HEK293 (cell line): ENCODE measurements around the gene AURKAIP1.
"Not testable (repeated sequence)": the region's sequence is repeated elsewhere in the genome, so short reads cannot be mapped to it uniquely, and the experiment has no call there.

Experiments
- CTCF ChIA-PET: fragments of 350-600 bp; formaldehyde crosslinking; extraction: SDS; loops from one replicate; lab custom pipeline; 2021; ENCODE audit warnings: antibody characterized with exemption; lab: Yijun Ruan, JAX
- POLR2A ChIA-PET: fragments of 300-600 bp; formaldehyde crosslinking; extraction: SDS; loops from one replicate; lab custom pipeline; 2020; ENCODE audit warnings: antibody characterized with exemption, inconsistent platforms; lab: Yijun Ruan, JAX
- H3K27ac ChIP-seq: fragments of 200-500 bp; sonication (Bioruptor generic); 2 replicates; pipeline ENCODE4 v1.5.1; 2014; ENCODE audit warnings: low read depth, low read length, control low read depth, inconsistent platforms; ENCODE audit errors: extremely low read depth
- H3K36me3 ChIP-seq, 2 experiments: fragments of 200-500 bp in 1 of 2; sonication (Bioruptor generic) in 1 of 2; 1 replicate in 1 of 2; 2 replicates in 1 of 2; pipeline ENCODE4 v1.5.1; 2014 to 2017; ENCODE audit warnings: inconsistent platforms in 2 of 2, low read length in 2 of 2; ENCODE audit not compliant: control insufficient read depth in 2 of 2, insufficient read depth in 1 of 2
- H3K4me1 ChIP-seq: fragments of 200-500 bp; sonication (Bioruptor generic); 2 replicates; pipeline ENCODE4 v1.5.1; 2014; ENCODE audit warnings: mild to moderate bottlenecking, low read length, inconsistent platforms; ENCODE audit not compliant: control insufficient read depth, insufficient read depth
- H3K4me3 ChIP-seq: 2 replicates; pipeline ENCODE4 v1.5.1; 2011; ENCODE audit warnings: low read depth, mild to moderate bottlenecking, control low read depth, low read length, moderate library complexity
- H3K9me3 ChIP-seq: fragments of 200-500 bp; sonication (Bioruptor generic); 2 replicates; pipeline ENCODE4 v1.5.1; 2014; ENCODE audit warnings: low read depth, low read length, inconsistent platforms; ENCODE audit not compliant: control insufficient read depth, insufficient read depth
- BCL11A ChIP-seq: fragments of 450-650 bp; formaldehyde crosslinking; IDR thresholded peaks from 2 replicates; pipeline ENCODE4 v1.5.1; 2016; ENCODE audit warnings: low read depth, missing biosample characterization, missing genetic modification characterization
- CTCF ChIP-seq: fragments of 450-650 bp; formaldehyde crosslinking; IDR thresholded peaks from 2 replicates; pipeline ENCODE4 v1.5.1; 2016; ENCODE audit warnings: missing biosample characterization, missing genetic modification characterization
- EGR2 ChIP-seq: fragments of 450-650 bp; formaldehyde crosslinking; IDR thresholded peaks from 2 replicates; pipeline ENCODE4 v1.5.1; 2016; ENCODE audit warnings: low read depth, missing biosample characterization, missing genetic modification characterization
- HOXA7 ChIP-seq: sonication (generic); formaldehyde crosslinking; IDR thresholded peaks from 2 replicates; pipeline ENCODE4 v1.8.1; 2022; ENCODE audit warnings: missing genetic modification reagents, borderline replicate concordance
- TSHZ1 ChIP-seq: fragments of 450-650 bp; formaldehyde crosslinking; IDR thresholded peaks from 2 replicates; pipeline ENCODE4 v1.5.1; 2016; ENCODE audit warnings: missing biosample characterization, missing genetic modification characterization, borderline replicate concordance
- ZNF138 ChIP-seq: fragments of 450-650 bp; formaldehyde crosslinking; IDR thresholded peaks from 2 replicates; pipeline ENCODE4 v1.5.1; 2016; ENCODE audit warnings: missing biosample characterization, missing genetic modification characterization, borderline replicate concordance
- ZNF18 ChIP-seq: fragments of 450-650 bp; formaldehyde crosslinking; IDR thresholded peaks from 2 replicates; pipeline ENCODE4 v1.5.1; 2016; ENCODE audit warnings: missing biosample characterization, missing genetic modification characterization
- ZNF23 ChIP-seq: fragments of 450-650 bp; formaldehyde crosslinking; IDR thresholded peaks from 2 replicates; pipeline ENCODE4 v1.5.1; 2016; ENCODE audit warnings: missing biosample characterization, missing genetic modification characterization, borderline replicate concordance
- ZNF311 ChIP-seq: fragments of 450-650 bp; formaldehyde crosslinking; IDR thresholded peaks from 2 replicates; pipeline ENCODE4 v1.5.1; 2017; ENCODE audit warnings: missing biosample characterization, missing genetic modification characterization, borderline replicate concordance
- ZNF362 ChIP-seq: fragments of 450-650 bp; formaldehyde crosslinking; IDR thresholded peaks from 2 replicates; pipeline ENCODE4 v1.5.1; 2016; ENCODE audit warnings: missing biosample characterization, missing genetic modification characterization
- ZNF449 ChIP-seq: fragments of 450-650 bp; formaldehyde crosslinking; IDR thresholded peaks from 2 replicates; pipeline ENCODE4 v1.5.1; 2017; ENCODE audit warnings: missing biosample characterization, mild to moderate bottlenecking, missing genetic modification characterization, moderate library complexity
- ZNF624 ChIP-seq: fragments of 450-650 bp; formaldehyde crosslinking; IDR thresholded peaks from 2 replicates; pipeline ENCODE4 v1.5.1; 2017; ENCODE audit warnings: missing biosample characterization, missing genetic modification characterization
- ZNF792 ChIP-seq: fragments of 450-650 bp; formaldehyde crosslinking; IDR thresholded peaks from 2 replicates; pipeline ENCODE4 v1.5.1; 2016; ENCODE audit warnings: missing biosample characterization, missing genetic modification characterization

Gene AURKAIP1

GRCh38 chr1:1370771-1371300 lies 4.2 kb downstream of the AURKAIP1 start:
- peaks cover 0 to 33% of the 10 kb centered on the region in 2 experiments; a peak in 2 of 3 replicates for H3K36me3 ChIP-seq
- H3K9me3 ChIP-seq: no peaks in the 10 kb centered on the region
- H3K4me1 ChIP-seq: peaks cover 4% of the 10 kb centered on the region; the same call in 1 of the 2 replicates
- ChIA-PET CTCF (interaction anchor here (1.1 to 2.0 kb wide), 3 partner anchors 8 to 38 kb away, joined by 4 to 15 read pairs (median 5); no protein-coding TSS in a partner anchor), POLR2A (interaction anchor here (0.8 to 1.0 kb wide), 2 partner anchors 17 to 71 kb away, joined by 3 read pairs; no protein-coding TSS in a partner anchor)
- TF ChIP-seq BCL11A (tag by site-specific recombination): no peak
- TF ChIP-seq ZNF23 (tag by site-specific recombination): no peak
- TF ChIP-seq TSHZ1 (tag by site-specific recombination): no peak
- no peak for TF ChIP-seq ZNF792 (tag by site-specific recombination)
- no peak for TF ChIP-seq EGR2
- TF ChIP-seq HOXA7 (CRISPR knock-in tag): no peak
- TF ChIP-seq ZNF362 (tag by site-specific recombination): no peak
- H3K4me3 ChIP-seq: no peak overlapping the region
- no peak overlapping the region for H3K27ac ChIP-seq

- not testable (repeated sequence) for H3K4me3 ChIP-seq, H3K4me1 ChIP-seq, H3K27ac ChIP-seq, H3K9me3 ChIP-seq
- ChIA-PET POLR2A (interaction anchor here (0.7 to 0.8 kb wide), 2 partner anchors 65 to 70 kb away, joined by 3 to 4 read pairs; no protein-coding TSS in a partner anchor), CTCF (interaction anchor here (0.7 to 1.0 kb wide), 3 partner anchors 72 to 386 kb away, joined by 3 to 4 read pairs (median 3); no protein-coding TSS in a partner anchor)
- H3K36me3 ChIP-seq: peaks cover 0 to 33% of the 10 kb centered on the region in 2 experiments; a peak in 2 of 3 replicates
These were observed 4.9 kb downstream of the AURKAIP1 start for GRCh38 chr1:1370094-1370493.

- peaks cover 0 to 16% of the 10 kb centered on the region in 2 experiments; a peak in 1 of 3 replicates for H3K36me3 ChIP-seq
- TF ChIP-seq ZNF311 (tag by site-specific recombination) (peak; percentile 44; the same call in 1 of the 2 replicates), ZNF792 (tag by site-specific recombination) (no peak), ZNF18 (tag by site-specific recombination) (peak; percentile 100), ZNF624 (tag by site-specific recombination) (no peak)
- H3K9me3 ChIP-seq: no peaks in the 10 kb centered on the region
- no peak overlapping the region for H3K27ac ChIP-seq
- ChIA-PET POLR2A (no interaction called here), CTCF (no interaction called here)
- no peaks in the 10 kb centered on the region for H3K4me1 ChIP-seq
- H3K4me3 ChIP-seq: no peak overlapping the region
These were observed 7.7 kb downstream of the AURKAIP1 start for GRCh38 chr1:1367315-1367714.

GRCh38 chr1:1366699-1367066 lies 8.3 kb downstream of the AURKAIP1 start:
- Histone ChIP-seq H3K36me3 (peaks cover 0 to 11% of the 10 kb centered on the region in 2 experiments; a peak in 1 of 3 replicates), H3K27ac (no peak overlapping the region), H3K4me1 (no peaks in the 10 kb centered on the region), H3K4me3 (no peak overlapping the region), H3K9me3 (no peaks in the 10 kb centered on the region)
- CTCF ChIA-PET: no interaction called here
- TF ChIP-seq ZNF449 (tag by site-specific recombination): no peak
- no peak for TF ChIP-seq CTCF (tag by site-specific recombination)
- TF ChIP-seq ZNF138 (tag by site-specific recombination): no peak
- TF ChIP-seq ZNF18 (tag by site-specific recombination): peak; percentile 100
- POLR2A ChIA-PET: no interaction called here
